Dermis blood vessel endothelial cell (primary cell): Measurements from ENCODE around the gene CDYL2. TPM values are rescaled to one million over a fixed set of nuclear protein-coding genes. Genes with fewer than 3 reads are reported as not detected.
"Not testable (repeated sequence)": the region's sequence is repeated elsewhere in the genome, so short reads cannot be mapped to it uniquely, and the experiment has no call there.

Experiments used
- DNase-seq: peaks from one replicate; pipeline ENCODE4 v3.0.0; 2010
- total RNA-seq: library from RNA; depleted of rRNA; stranded (reverse); fragments of >200 nt; gene quantifications from 2 replicates; pipeline ENCODE4 v1.2.3, GENCODE V29; 2014

The CDYL2 gene, protein sequence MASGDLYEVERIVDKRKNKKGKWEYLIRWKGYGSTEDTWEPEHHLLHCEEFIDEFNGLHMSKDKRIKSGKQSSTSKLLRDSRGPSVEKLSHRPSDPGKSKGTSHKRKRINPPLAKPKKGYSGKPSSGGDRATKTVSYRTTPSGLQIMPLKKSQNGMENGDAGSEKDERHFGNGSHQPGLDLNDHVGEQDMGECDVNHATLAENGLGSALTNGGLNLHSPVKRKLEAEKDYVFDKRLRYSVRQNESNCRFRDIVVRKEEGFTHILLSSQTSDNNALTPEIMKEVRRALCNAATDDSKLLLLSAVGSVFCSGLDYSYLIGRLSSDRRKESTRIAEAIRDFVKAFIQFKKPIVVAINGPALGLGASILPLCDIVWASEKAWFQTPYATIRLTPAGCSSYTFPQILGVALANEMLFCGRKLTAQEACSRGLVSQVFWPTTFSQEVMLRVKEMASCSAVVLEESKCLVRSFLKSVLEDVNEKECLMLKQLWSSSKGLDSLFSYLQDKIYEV
- 30.6 and 32.2 TPM in 2 replicates for total RNA-seq

- DNase-seq, result peak; percentile 59
Measured at GRCh38 chr16:80804526-80805383, at the start of gene CDYL2. CDYL2 (minus strand) TSS chr16:80804598; CDS start chr16:80804173, 425 bp downstream.

DNA sequence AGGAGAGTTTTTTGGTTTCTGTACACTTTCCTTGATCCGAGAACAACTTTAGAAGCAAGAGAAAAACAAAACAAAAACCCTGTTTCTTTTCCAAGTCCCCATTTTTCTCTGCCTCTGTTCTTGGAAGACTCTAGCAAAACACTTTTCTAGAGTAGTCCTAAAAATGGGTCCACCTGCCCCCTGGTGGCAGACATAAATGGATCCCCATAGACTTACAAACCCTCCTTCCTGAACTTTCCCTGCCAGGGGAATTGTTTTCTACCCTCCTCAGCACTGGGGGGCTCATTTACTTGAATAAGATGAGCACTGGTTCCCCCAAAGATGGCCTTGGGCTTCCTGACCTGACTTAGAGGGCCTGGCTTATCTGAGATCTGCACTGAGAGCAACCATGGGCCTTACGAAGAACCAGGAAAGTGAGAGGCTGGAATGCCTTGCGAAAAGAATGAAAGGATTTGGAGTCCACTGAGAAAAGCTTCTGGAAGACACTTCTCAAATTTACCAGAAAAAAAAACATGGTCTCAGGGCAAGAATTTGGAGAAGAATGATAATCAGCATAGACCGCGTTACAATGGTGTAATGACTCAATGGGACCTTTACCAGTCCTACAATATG is 48.0 kb upstream of the CDYL2 start:
- peak; percentile 75 for DNase-seq

DNA sequence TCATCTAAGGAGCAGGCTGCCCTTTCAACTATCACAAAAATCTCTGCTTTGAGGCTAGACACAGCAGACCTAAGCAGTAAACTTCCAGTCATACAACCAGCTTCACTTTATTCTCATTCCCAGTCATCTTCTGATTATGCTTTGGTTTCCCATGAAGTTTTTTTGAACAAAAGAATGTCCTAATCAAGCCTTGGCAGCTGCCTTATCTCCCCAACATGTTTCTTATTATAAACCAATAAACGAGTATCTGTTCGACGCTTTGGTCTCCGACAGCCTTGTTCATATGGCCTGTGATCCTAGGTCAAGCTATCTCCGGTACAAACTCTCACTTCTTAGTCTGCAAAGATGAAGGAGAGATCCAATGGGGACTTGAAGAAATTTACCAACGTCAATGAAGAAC is 47.4 kb upstream of the CDYL2 start:
- DNase-seq, result peak; percentile 1

- no peak for DNase-seq
Measured at GRCh38 chr16:80850757-80851156, 46.4 kb upstream of the CDYL2 start.

- DNase-seq, result no peak
Measured at GRCh38 chr16:80848862-80849261, 44.5 kb upstream of the CDYL2 start.

DNA sequence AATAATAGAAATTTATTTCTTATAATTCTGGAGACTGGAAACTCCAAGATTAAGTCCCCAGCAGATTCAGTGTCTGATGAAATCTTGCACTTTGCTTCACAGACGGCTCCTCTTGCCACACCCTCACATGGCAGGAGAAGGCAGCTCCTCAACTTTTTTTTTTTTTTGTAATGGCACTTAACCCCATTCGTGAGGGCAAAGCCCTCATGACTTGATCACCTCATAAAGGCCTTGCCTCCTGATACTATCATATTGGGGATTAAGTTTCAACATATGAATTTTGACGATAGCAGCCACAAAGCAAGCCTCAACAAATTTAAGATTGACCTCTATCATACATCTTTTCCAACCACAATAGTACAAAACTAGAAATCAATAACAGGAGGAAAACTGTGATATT is 42.3 kb upstream of the CDYL2 start:
- DNase-seq, result no peak

DNA sequence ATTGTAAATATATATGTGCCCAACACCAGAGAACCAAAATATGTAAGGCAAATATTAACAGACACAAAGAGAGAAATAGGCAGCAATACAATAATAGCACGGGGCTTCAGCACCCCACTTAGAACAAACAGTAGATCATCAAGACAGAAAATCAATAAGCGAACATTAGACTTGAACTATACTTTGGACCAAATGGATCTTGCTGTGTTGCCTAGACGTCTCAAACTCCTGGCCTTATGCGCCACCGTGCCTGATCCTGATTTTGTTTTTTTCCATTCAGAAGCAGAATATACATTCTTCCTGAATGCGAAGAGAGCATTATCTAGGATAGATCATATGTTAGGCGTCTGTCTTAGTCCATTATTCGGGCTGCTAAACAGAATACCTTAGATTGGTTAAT is 41.9 kb upstream of the CDYL2 start:
- DNase-seq, result no peak

- no peak for DNase-seq
Measured at GRCh38 chr16:80844395-80844794, 40.0 kb upstream of the CDYL2 start.

DNA sequence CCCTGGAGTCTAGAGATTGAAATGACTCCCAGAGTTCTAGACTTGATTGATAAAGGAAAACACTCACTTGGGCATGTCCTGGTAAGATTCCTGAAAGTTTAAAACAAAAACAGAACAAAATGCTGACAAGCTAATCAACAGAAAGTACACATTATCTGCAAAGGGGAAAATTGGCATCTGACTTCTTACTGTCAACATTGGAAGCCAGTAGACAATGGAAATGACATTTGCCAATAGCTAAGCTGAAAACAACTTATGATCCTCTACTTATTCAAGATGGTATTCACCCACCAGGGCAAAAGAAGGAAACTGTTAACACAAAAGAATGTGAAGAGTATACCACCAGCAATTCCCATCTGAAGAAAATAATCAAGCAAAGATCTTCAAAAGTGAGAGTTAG is 36.8 kb upstream of the CDYL2 start:
- no peak for DNase-seq

DNA sequence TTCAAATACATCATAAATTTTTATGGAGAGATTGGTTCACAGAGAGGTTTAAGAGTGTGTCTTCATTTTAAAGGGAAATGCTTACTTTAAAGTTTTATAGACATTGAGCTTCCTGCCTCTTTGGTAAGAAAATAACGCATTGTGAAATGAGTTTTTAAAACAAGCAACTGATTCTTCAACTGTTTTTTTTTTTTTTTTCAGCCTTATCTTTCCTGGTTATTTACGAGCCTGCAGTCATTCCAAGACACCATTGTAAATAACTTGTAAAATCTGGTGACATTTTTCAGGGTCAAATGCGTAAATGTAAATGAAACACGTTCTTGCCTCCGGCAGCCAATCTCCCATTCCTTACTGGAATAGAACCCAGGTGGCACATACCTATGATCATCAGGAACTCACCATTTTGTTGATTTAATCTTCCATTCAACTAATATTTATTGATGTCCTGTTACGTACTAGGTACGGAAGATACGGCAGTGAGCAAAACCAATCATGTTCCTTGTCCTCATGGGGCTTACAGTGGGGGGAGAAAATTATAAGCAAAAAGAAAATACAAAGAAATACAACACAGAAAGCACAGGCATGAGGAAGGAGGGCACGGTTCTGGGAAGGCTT is 33.2 kb upstream of the CDYL2 start:
- DNase-seq, result no peak

DNA sequence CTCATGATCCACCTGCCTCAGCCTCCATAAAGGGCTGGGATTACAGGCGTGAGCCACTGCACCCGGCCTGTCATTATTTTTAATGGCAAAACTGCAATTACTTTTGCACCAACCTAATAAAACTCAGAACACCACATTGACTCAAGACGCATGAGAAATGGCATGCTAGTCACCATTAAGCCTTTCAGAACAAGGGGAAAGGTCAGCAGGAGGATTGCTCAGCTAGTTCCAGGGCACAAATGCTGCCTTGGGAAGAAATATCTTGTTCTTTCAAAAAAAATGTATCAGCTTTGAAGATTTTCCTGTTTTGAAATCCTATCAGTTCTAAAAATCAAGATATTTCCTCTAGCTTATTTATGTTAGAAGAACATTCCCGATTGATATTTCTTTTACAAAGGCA is 32.4 kb upstream of the CDYL2 start:
- DNase-seq, result no peak

- no peak for DNase-seq
Measured at GRCh38 chr16:80836202-80836601, 31.8 kb upstream of the CDYL2 start.

DNA sequence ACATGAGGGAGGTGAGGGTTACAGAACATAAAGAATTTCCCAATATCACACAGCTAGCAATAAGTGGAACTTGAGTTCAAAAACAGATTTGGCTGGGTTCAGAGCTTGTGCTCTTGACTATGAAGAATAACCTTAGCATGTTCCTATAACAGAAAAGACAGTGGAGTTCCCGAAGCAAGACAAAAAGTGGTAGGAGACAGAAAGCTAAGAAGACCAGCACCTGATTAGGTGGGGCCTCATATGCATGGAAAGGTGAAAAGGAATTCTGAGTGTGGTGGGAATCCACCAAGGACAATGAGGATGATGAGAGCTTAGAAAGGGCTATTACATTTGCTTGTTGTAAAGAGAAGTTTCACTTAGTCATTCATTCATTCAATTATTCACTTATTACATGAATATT is 26.6 kb upstream of the CDYL2 start:
- no peak for DNase-seq

- no peak for DNase-seq
Measured at GRCh38 chr16:80828495-80828894, 24.1 kb upstream of the CDYL2 start.

DNA sequence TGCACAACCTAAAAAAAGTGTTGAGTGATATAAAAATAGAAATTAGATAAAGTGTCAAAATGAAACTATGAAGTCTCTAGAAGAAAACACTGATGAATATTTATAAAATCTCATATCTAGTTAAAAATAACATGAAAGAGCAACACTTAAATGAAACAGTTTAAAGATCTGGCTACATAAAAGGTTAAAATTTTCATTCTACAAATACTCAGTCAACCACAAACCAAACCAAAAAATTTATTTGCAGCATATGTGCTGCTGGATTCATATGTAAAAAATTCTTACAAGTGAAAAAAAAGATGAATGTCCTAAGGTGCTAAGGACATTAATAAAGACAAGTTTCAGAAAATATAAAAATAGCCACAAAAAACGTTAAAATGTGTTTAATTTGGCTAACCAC is 22.6 kb upstream of the CDYL2 start:
- no peak for DNase-seq

DNA sequence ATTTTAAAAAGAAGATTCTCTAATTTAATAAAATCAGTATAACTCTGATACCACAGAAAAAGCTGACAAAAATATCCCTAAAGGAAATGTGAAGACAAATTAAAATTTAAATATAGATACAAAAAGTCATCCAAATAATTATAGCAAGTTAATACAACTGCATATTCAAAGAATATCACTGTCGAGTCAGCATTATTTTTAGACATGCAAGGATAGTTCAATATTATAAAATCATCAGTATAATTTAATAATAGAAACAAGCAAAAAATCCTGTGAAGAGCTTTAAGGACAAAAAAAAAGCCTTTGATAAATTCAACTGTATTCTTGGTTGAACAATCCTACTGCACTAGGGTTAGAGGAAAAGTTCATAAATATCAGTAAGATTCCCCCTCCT is 21.0 kb upstream of the CDYL2 start:
- no peak for DNase-seq

- peak; percentile 89 for DNase-seq
Measured at GRCh38 chr16:80824623-80825364, 20.4 kb upstream of the CDYL2 start.

DNA sequence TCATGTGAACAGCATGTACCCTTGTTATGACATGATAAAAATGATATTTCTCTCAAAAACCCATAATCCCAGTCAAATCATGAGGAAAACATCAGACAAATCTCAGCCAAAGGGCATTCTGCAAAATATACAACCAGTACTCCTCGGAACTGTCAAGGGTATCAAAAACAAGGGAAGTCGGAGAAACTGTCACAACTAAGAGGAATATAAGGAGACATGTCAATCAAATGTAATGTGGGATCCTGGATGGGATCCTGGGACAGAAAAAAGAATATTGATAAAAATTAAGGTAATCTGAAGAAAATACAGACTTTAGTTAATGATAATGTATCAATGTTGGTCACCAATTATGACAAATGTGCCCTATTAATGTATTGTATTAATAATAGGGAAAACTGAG is 15.6 kb upstream of the CDYL2 start:
- DNase-seq, result no peak

- DNase-seq, result no peak
Measured at GRCh38 chr16:80816356-80816755, 12.0 kb upstream of the CDYL2 start.

DNA sequence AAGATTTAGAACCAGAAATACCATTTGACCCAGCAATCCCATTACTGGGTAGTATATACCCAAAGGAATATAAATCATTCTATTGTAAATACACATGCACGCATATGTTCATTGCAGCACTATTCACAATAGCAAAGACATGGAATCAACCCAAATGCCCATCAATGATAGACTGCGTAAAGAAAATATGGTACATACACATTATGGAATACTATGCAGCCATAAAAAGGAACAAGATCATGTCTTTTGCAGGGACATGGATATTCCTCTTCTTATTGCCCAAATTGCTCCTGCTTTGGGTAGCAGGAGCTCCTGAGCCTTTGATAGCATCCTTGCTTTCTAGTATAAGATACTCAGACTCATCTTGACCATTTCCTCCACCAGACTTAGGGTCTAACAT is 10.9 kb upstream of the CDYL2 start:
- not testable (repeated sequence) for DNase-seq

DNA sequence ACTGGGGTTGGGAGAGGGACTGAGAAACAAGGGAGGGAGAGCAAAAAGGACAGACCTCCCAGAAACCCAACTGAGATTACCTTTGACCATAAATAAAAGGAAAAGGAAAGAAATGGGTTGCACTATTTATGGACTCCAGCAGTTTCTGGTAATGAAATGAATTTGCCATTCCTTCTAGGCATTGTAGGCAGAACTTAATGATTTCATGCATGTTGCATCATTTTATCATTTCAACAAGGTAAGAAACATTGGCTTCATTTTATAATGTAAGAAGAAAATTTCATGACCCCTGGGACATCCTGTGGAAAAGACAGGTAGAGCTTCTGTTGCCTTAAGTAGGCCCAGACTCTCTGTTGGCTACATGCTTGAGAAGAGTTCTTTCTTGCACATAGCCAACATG is 8.2 kb upstream of the CDYL2 start:
- DNase-seq, result no peak

DNA sequence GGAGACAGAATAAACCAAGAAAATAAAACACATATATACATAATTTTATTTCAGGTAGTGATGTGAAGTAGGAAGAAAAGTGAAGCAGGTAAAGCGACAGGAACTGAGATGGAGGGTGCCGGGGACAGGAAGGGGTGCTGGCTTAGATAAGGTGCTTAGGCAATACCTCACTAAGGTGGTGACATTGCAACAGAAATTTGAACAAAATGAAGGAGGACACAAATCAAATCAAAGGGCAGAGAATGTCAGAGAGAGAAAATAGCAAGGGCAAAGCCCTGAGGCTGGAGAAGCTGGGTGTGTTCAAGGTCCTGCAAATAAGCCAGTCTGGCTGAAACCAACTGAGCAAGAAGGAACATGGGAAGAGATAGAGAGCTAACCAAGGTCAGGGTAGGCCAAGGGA is 5.0 kb upstream of the CDYL2 start:
- DNase-seq, result no peak
